ENCODE data around the gene LCE1B.

Gene LCE1B

DNA sequence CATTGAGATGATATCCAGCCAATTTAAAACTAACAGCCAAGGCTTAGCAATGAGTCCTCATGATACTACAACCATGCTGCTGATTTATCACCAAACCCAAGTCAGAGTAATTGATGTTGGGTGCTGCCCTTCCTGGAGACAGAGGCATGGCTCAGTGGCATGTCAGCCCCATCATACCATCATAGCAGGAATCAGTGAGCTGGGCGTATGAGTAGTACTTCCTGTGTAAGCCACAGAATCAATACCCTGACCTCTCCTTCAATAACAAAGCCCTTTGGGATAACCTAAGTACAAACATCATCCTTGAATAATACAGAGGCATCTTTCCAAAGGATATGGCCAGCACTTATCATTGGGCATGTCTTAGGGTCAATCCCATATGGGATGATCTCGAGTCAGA lies 28.7 kb upstream of the LCE1B start:
- no peak for DNase-seq (ENCODE audit: low spot score)
- Histone ChIP-seq H3K4me3 (no peak overlapping the region), H3K27ac (no peak overlapping the region)
- TF ChIP-seq, protein P1, sequence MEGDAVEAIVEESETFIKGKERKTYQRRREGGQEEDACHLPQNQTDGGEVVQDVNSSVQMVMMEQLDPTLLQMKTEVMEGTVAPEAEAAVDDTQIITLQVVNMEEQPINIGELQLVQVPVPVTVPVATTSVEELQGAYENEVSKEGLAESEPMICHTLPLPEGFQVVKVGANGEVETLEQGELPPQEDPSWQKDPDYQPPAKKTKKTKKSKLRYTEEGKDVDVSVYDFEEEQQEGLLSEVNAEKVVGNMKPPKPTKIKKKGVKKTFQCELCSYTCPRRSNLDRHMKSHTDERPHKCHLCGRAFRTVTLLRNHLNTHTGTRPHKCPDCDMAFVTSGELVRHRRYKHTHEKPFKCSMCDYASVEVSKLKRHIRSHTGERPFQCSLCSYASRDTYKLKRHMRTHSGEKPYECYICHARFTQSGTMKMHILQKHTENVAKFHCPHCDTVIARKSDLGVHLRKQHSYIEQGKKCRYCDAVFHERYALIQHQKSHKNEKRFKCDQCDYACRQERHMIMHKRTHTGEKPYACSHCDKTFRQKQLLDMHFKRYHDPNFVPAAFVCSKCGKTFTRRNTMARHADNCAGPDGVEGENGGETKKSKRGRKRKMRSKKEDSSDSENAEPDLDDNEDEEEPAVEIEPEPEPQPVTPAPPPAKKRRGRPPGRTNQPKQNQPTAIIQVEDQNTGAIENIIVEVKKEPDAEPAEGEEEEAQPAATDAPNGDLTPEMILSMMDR (IDR thresholded peaks at IDR 0.05): no peak

DNA sequence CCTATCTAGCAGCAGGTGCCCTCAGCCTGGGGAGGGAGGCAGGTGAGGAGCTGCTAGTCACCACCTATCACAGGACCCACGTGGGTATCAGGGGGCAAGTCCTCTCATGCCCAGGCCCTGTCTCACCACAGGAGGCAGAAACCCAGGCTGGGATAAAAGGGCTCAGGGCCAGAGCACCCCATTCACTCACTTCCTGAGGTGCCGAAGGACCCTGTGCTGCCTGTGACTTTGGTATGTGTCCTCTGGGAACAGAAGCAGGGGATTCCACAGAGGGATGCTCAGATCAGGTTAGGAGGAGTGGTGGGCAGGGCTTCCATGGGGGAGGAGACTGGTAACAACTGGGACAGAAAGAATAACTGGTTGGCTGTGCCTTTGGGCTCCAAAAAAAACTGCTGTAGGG lies 25.7 kb upstream of the LCE1B start, which contains the start of gene LCE1E:
TSS of gene LCE1E (plus strand) at position 181 of the 400 bp plus-strand sequence. CDS start 1,043 bp downstream, outside the sequence.
- no peak for DNase-seq (ENCODE audit: low spot score)
- Histone ChIP-seq H3K4me3 (no peak within 1 kb of the TSS), H3K27ac (no peak within 1 kb of the TSS)
- TF ChIP-seq, protein P1 (IDR thresholded peaks at IDR 0.05): no peak

DNA sequence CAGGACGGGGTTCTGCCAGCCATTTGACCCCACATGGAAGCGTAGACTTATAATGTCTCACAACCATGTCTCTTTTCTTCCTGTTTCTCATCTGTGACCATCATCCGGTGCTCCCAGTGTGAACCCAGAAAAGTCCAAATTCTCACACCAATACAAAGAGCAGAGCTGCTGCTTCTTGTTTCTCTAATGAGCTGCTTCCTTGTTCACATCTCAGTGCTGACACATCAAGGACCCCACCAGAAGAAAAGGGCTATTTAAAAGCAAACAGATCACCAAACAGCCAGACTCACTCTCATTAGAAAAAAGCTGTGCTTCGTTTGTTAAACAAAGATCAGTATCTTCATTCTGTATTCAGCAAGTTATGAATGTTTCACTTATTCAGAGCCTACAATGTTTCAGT lies 16.1 kb upstream of the LCE1B start:
- no peak for DNase-seq (ENCODE audit: low spot score)
- TF ChIP-seq, protein P1 (IDR thresholded peaks at IDR 0.05): no peak
- no peak overlapping the region for H3K27ac ChIP-seq
- H3K4me3 ChIP-seq: no peak overlapping the region

DNA sequence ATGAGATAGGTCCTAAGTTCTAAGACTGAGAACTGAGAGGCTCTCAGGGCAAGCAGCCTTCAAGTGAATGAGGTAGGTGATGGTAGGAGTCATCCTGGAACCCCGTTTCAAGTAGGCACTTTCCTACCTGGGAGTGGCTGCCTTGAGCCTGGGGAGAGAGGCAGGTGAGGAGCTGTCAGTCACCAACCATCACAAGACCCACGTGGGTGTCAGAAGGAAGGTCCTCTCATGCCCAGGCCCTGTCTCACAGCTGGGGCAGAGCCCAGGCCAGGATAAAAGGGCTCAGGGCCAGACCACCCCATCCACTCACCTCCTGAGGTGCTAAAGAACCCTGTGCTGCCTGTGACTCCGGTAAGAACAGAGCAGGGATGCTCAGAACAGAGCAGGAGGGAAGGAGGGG lies 15.3 kb upstream of the LCE1B start, which contains the start of gene LCE1D:
TSS of gene LCE1D (plus strand) at position 301 of the 400 bp plus-strand sequence. CDS start 1,074 bp downstream, outside the sequence.
- Histone ChIP-seq H3K4me3 (no peak within 1 kb of the TSS), H3K27ac (no peak within 1 kb of the TSS)
- DNase-seq (ENCODE audit: low spot score): no peak
- TF ChIP-seq, protein P1 (IDR thresholded peaks at IDR 0.05): no peak

DNA sequence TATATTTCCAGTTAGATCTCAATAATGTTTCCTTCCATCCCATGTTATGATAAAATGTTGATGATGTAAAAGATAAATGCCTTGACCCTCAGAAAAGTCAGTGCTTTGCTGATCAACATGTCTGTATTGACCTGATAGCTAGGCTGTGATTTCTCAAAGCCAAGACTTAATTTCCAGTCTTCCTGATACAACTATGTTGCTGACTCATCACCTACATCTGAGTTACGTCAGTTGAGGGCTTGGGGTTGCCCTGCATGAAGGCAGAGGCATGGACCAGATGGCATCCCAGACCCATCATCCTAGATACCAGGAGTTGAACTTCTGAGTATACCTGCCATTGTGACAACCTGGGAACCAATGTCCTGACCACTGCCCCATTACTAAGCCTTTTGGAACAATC lies 10.4 kb upstream of the LCE1B start:
- H3K4me3 ChIP-seq: no peak overlapping the region
- H3K27ac ChIP-seq: no peak overlapping the region
- TF ChIP-seq, protein P1 (IDR thresholded peaks at IDR 0.05): no peak
- DNase-seq (ENCODE audit: low spot score): no peak

DNA sequence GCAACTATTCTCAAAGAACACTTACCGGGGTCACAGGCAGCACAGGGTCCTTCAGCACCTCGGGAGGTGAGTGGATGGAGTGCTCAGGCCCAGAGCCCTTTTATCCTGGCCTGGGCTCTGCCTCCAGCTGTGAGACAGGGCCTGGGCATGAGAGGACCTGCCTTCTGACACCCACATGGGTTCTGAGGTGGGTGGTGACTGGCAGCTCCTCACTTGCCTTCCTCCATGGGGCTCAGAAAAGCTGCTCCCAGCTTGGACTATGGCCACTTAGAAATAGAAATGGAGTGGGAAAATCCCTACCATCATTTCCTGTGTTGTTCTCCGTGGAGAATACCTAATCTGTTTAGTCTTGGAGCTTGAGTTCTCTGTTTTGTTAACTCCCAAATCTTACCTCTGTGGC lies 5.2 kb upstream of the LCE1B start, which contains the start of gene LCE1C:
TSS of gene LCE1C (minus strand) at position 76 of the 400 bp plus-strand sequence. CDS start 1,173 bp downstream, outside the sequence.
- no peak for DNase-seq (ENCODE audit: low spot score)
- H3K27ac ChIP-seq: no peak within 1 kb of the TSS
- TF ChIP-seq, protein P1 (IDR thresholded peaks at IDR 0.05): no peak
- no peak within 1 kb of the TSS for H3K4me3 ChIP-seq

DNA sequence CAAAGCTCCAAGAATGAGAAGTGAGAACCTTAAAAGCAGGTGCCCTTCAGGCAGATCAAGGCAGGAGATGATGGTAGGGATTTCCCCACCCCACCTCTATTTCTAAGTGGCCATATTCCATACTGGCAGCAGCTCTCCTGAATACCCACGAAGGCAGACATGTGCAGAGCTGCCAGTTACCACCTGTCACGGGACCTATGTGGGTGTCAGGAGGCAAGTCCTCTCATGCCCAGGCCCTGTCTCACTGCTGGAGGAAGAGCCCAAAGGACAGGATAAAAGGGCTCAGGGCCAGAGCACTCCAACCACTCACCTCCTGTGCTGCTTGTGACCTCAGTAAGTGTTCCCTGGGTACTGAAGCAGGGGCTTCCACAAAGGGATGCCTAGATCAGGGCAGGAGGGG lies 721 bp upstream of the LCE1B start:
- Histone ChIP-seq H3K27ac (no peak overlapping the region), H3K4me3 (no peak overlapping the region)
- TF ChIP-seq, protein P1 (IDR thresholded peaks at IDR 0.05): no peak
- no peak for DNase-seq (ENCODE audit: low spot score)

Data from coronary artery (tissue), 2 donors.